Smooth muscle cell (in vitro differentiated cells): ENCODE measurements around the gene COPZ2. TPM values are rescaled to one million over a fixed set of nuclear protein-coding genes. Genes with fewer than 3 reads are reported as not detected.

Experiments
- DNase-seq: peaks from one replicate; lab custom pipeline; 2025; ENCODE audit not compliant: unreplicated experiment; lab: John Stamatoyannopoulos, UW
- H2AFZ ChIP-seq: fragments of 200-600 bp; sonication (generic); 2 replicates; pipeline ENCODE4 v1.6.0; 2016; ENCODE audit warnings: antibody characterized with exemption, low read depth, mild to moderate bottlenecking
- H3F3A ChIP-seq: fragments of 200-600 bp; sonication (generic); 2 replicates; pipeline ENCODE4 v1.6.0; 2017; ENCODE audit warnings: antibody characterized with exemption, low read depth
- H3K27ac ChIP-seq: fragments of 200-600 bp; sonication (generic); 2 replicates; pipeline ENCODE4 v1.5.1; 2016; ENCODE audit warnings: low read depth, mild to moderate bottlenecking
- H3K27me3 ChIP-seq: fragments of 200-600 bp; sonication (generic); 2 replicates; pipeline ENCODE4 v1.6.1; 2016; ENCODE audit warnings: low read depth, mild to moderate bottlenecking
- H3K36me3 ChIP-seq: fragments of 200-600 bp; sonication (generic); 2 replicates; pipeline ENCODE4 v1.5.1; 2016; ENCODE audit warnings: low read depth
- H3K4me1 ChIP-seq: fragments of 200-600 bp; sonication (generic); 2 replicates; pipeline ENCODE4 v1.5.1; 2016; ENCODE audit warnings: low read depth
- H3K4me2 ChIP-seq: fragments of 200-600 bp; sonication (generic); 2 replicates; pipeline ENCODE4 v1.6.0; 2016; ENCODE audit warnings: mild to moderate bottlenecking
- H3K4me3 ChIP-seq: fragments of 200-600 bp; sonication (generic); 2 replicates; pipeline ENCODE4 v1.5.1; 2016; ENCODE audit warnings: mild to moderate bottlenecking
- H3K79me2 ChIP-seq: fragments of 200-600 bp; sonication (generic); 2 replicates; pipeline ENCODE4 v1.6.0; 2016; ENCODE audit warnings: low read depth, mild to moderate bottlenecking
- H3K9ac ChIP-seq: fragments of 200-600 bp; sonication (generic); 2 replicates; pipeline ENCODE4 v1.6.0; 2016; ENCODE audit warnings: low read depth
- H3K9me3 ChIP-seq: fragments of 200-600 bp; sonication (generic); replicated peaks from 2 replicates; pipeline ENCODE4 v1.5.1; 2016; ENCODE audit warnings: low read depth
- H4K20me1 ChIP-seq: fragments of 200-600 bp; sonication (generic); 2 replicates; pipeline ENCODE4 v1.6.0; 2016; ENCODE audit warnings: low read depth
- WGBS: methylation state at CpG from one replicate; pipeline ENCODE4 v1.1.7; 2016; ENCODE audit warnings: low lambda C conversion rate; 5-methylcytosine and 5-hydroxymethylcytosine counted together
- polyA plus RNA-seq: library from polyadenylated mRNA; unstranded; fragments of >200 nt; fragmentation: Nextera tagmentation; extraction: Ambion mirVana; gene quantifications from 2 replicates; pipeline ENCODE4 v1.2.1, GENCODE V29; 2016
- total RNA-seq: library from RNA; depleted of rRNA; stranded (reverse); fragments of >200 nt; gene quantifications from 2 replicates; pipeline ENCODE4 v1.2.3, GENCODE V29; 2014
- TF ChIP-seq, protein P1 (sequence below): fragments of 200-600 bp; sonication (generic); IDR thresholded peaks from 2 replicates; pipeline ENCODE4 v1.5.1; 2017; ENCODE audit warnings: borderline replicate concordance, mild to moderate bottlenecking, antibody characterized with exemption; ENCODE audit not compliant: insufficient read depth, poor library complexity, severe bottlenecking

Gene COPZ2
- total and polyA plus RNA-seq, 2 experiments from 2014 or later, result 70.6 to 257 TPM

- no peaks in the 10 kb centered on the region for H3K36me3 ChIP-seq
- H4K20me1 ChIP-seq, result no peaks in the 10 kb centered on the region
- H3K9me3 ChIP-seq, result no peaks in the 10 kb centered on the region
- H3K79me2 ChIP-seq, result no peaks in the 10 kb centered on the region
- H3K9ac ChIP-seq, result no peak overlapping the region
- H3K4me1 ChIP-seq, result peaks cover 49% of the 10 kb centered on the region
- H2AFZ ChIP-seq, result peak overlapping the region; percentile 41
- WGBS, result 72% methylated on average over 6 of the region's 6 CpGs
- no peak for DNase-seq
- no peak overlapping the region for H3K4me3 ChIP-seq
- H3F3A ChIP-seq, result peaks cover 14% of the 10 kb centered on the region
- H3K4me2 ChIP-seq, result peak overlapping the region; percentile 19
- peak overlapping the region; percentile 67 for H3K27ac ChIP-seq
- H3K27me3 ChIP-seq, result no peaks in the 10 kb centered on the region
- TF ChIP-seq, protein P1, sequence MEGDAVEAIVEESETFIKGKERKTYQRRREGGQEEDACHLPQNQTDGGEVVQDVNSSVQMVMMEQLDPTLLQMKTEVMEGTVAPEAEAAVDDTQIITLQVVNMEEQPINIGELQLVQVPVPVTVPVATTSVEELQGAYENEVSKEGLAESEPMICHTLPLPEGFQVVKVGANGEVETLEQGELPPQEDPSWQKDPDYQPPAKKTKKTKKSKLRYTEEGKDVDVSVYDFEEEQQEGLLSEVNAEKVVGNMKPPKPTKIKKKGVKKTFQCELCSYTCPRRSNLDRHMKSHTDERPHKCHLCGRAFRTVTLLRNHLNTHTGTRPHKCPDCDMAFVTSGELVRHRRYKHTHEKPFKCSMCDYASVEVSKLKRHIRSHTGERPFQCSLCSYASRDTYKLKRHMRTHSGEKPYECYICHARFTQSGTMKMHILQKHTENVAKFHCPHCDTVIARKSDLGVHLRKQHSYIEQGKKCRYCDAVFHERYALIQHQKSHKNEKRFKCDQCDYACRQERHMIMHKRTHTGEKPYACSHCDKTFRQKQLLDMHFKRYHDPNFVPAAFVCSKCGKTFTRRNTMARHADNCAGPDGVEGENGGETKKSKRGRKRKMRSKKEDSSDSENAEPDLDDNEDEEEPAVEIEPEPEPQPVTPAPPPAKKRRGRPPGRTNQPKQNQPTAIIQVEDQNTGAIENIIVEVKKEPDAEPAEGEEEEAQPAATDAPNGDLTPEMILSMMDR, result no peak
These were observed 23.6 kb downstream of the COPZ2 start for GRCh38 chr17:48013876-48014594.

- no peaks in the 10 kb centered on the region for H3K79me2 ChIP-seq
- no peaks in the 10 kb centered on the region for H4K20me1 ChIP-seq
- H3K4me1 ChIP-seq, result peaks cover 49% of the 10 kb centered on the region
- no peaks in the 10 kb centered on the region for H3K36me3 ChIP-seq
- H3K9me3 ChIP-seq, result no peaks in the 10 kb centered on the region
- 57% methylated on average over 3 of the region's 5 CpGs for WGBS
- H2AFZ ChIP-seq, result no peak overlapping the region
- peak overlapping the region; percentile 96 for H3K4me2 ChIP-seq
- peaks cover 14% of the 10 kb centered on the region for H3F3A ChIP-seq
- no peak for DNase-seq
- H3K27me3 ChIP-seq, result no peaks in the 10 kb centered on the region
- peak overlapping the region; percentile 54 for H3K4me3 ChIP-seq
- H3K9ac ChIP-seq, result no peak overlapping the region
- TF ChIP-seq, protein P1, result no peak
- no peak overlapping the region for H3K27ac ChIP-seq
These were observed 24.9 kb downstream of the COPZ2 start for GRCh38 chr17:48012654-48013053.

GRCh38 chr17:48012151-48012520, 25.5 kb downstream of the COPZ2 start:
- no peaks in the 10 kb centered on the region for H3K27me3 ChIP-seq
- H3K4me3 ChIP-seq, result peak overlapping the region; percentile 54
- H3K36me3 ChIP-seq, result no peaks in the 10 kb centered on the region
- H2AFZ ChIP-seq, result peak overlapping the region; percentile 82
- DNase-seq, result no peak
- TF ChIP-seq, protein P1, result no peak
- peak overlapping the region; percentile 96 for H3K4me2 ChIP-seq
- 2% methylated on average over 26 of the region's 34 CpGs for WGBS
- H3K4me1 ChIP-seq, result peaks cover 52% of the 10 kb centered on the region
- H3F3A ChIP-seq, result peaks cover 16% of the 10 kb centered on the region
- peak overlapping the region; percentile 36 for H3K27ac ChIP-seq
- H3K9me3 ChIP-seq, result no peaks in the 10 kb centered on the region
- peak overlapping the region; percentile 47 for H3K9ac ChIP-seq
- H4K20me1 ChIP-seq, result no peaks in the 10 kb centered on the region
- no peaks in the 10 kb centered on the region for H3K79me2 ChIP-seq
